SK-N-SH (cell line): ENCODE data around the gene IL16. TPM values are rescaled to one million over a fixed set of nuclear protein-coding genes. Genes with fewer than 3 reads are reported as not detected.

Experiments used
- CTCF ChIA-PET: fragments of 300-600, 350-600 bp; formaldehyde crosslinking; extraction: SDS; loops from one replicate; lab custom pipeline; 2021; lab: Yijun Ruan, JAX
- POLR2A ChIA-PET: fragments of 350-600 bp; sonication (Branson Sonifier 250); formaldehyde crosslinking; extraction: SDS; loops from one replicate; lab custom pipeline; 2020; ENCODE audit warnings: antibody characterized with exemption, inconsistent platforms; lab: Yijun Ruan, JAX
- DNase-seq: peaks from one replicate; pipeline ENCODE4 v3.0.0; 2012
- H2AFZ ChIP-seq: fragments of 200-600 bp; sonication (generic); 2 replicates; pipeline ENCODE4 v1.8.1; 2016; ENCODE audit warnings: antibody characterized with exemption, mild to moderate bottlenecking, low read depth
- H3F3A ChIP-seq: fragments of 200-600 bp; sonication (generic); replicated peaks from 2 replicates; pipeline ENCODE3; 2016; ENCODE audit warnings: antibody characterized with exemption, mild to moderate bottlenecking; ENCODE audit not compliant: insufficient read depth
- H3K27ac ChIP-seq, 2 experiments: fragments of 200-500 bp in 1 of 2; fragments of 200-600 bp in 1 of 2; sonication (Bioruptor generic) in 1 of 2; sonication (generic), shearing (Covaris generic) in 1 of 2; 2 replicates each; pipeline versions ENCODE4 v1.5.1 to v1.6.1; 2014 to 2016; ENCODE audit warnings: low read depth in 2 of 2, inconsistent platforms in 1 of 2, low read length in 1 of 2, mild to moderate bottlenecking in 1 of 2, mixed read lengths in 1 of 2
- H3K27me3 ChIP-seq: fragments of 200-600 bp; sonication (generic), shearing (Covaris generic); 2 replicates; pipeline ENCODE4 v1.6.1; 2016; ENCODE audit warnings: mixed run types; ENCODE audit not compliant: insufficient read depth
- H3K36me3 ChIP-seq, 2 experiments: fragments of 200-500 bp in 1 of 2; fragments of 200-600 bp in 1 of 2; sonication (Bioruptor generic) in 1 of 2; sonication (generic) in 1 of 2; replicated peaks in 1 of 2; 2 replicates each; pipeline versions ENCODE3 to v1.5.1; 2014 to 2016; ENCODE audit warnings: low read length in 1 of 2, mild to moderate bottlenecking in 1 of 2; ENCODE audit not compliant: insufficient read depth in 2 of 2, control insufficient read depth in 1 of 2
- H3K4me1 ChIP-seq, 2 experiments: fragments of 200-500 bp in 1 of 2; fragments of 200-600 bp in 1 of 2; sonication (Bioruptor generic) in 1 of 2; sonication (generic), shearing (Covaris generic) in 1 of 2; 2 replicates each; pipeline versions ENCODE4 v1.5.1 to v1.6.1; 2014 to 2016; ENCODE audit warnings: low read depth in 1 of 2, low read length in 1 of 2, mixed run types in 1 of 2; ENCODE audit not compliant: insufficient read depth in 2 of 2, control insufficient read depth in 1 of 2
- H3K4me2 ChIP-seq: fragments of 200-600 bp; sonication (generic), shearing (Covaris generic); 2 replicates; pipeline ENCODE4 v1.6.1; 2017; ENCODE audit warnings: mixed run types
- H3K4me3 ChIP-seq, 2 experiments: fragments of 200-500 bp in 1 of 2; fragments of 200-600 bp in 1 of 2; sonication (Bioruptor generic) in 1 of 2; sonication (generic), shearing (Covaris generic) in 1 of 2; 2 replicates each; pipeline versions ENCODE4 v1.5.1 to v1.8.1; 2014 to 2016; ENCODE audit warnings: low read depth in 2 of 2, inconsistent platforms in 1 of 2, low read length in 1 of 2, mild to moderate bottlenecking in 1 of 2, mixed read lengths in 1 of 2, moderate library complexity in 1 of 2
- H3K79me2 ChIP-seq: fragments of 200-600 bp; sonication (generic); 2 replicates; pipeline ENCODE4 v1.8.1; 2017; ENCODE audit warnings: mild to moderate bottlenecking; ENCODE audit not compliant: insufficient read depth
- H3K9ac ChIP-seq: fragments of 200-600 bp; sonication (generic); 2 replicates; pipeline ENCODE4 v1.6.1; 2017; ENCODE audit warnings: mixed run types
- H3K9me2 ChIP-seq: fragments of 200-600 bp; sonication (generic); 2 replicates; pipeline ENCODE4 v1.6.1; 2017; ENCODE audit warnings: mixed run types
- H3K9me3 ChIP-seq: fragments of 200-600 bp; sonication (generic); 2 replicates; pipeline ENCODE4 v1.6.1; 2017; ENCODE audit warnings: mixed run types, mild to moderate bottlenecking, moderate library complexity
- H4K20me1 ChIP-seq: fragments of 200-600 bp; sonication (generic); 2 replicates; pipeline ENCODE4 v1.6.1; 2017; ENCODE audit warnings: mild to moderate bottlenecking, mixed run types; ENCODE audit not compliant: insufficient read depth
- ELF1 ChIP-seq: IDR thresholded peaks from 2 replicates; pipeline ENCODE4 v1.4.0; 2012
- EP300 ChIP-seq, 2 experiments: IDR thresholded peaks; 2 replicates each; pipeline versions ENCODE4 v1.4.0 to v1.6.1; 2012; ENCODE audit warnings: borderline replicate concordance in 1 of 2, low read depth in 1 of 2, low read length in 1 of 2
- EZH2phosphoT487 ChIP-seq: fragments of 200-600 bp; sonication (generic); IDR thresholded peaks from 2 replicates; pipeline ENCODE4 v1.6.1; 2017; ENCODE audit warnings: low read depth, mixed run types, mild to moderate bottlenecking, antibody characterized with exemption, moderate library complexity, borderline replicate concordance
- FOXJ3 ChIP-seq: sonication (generic); formaldehyde crosslinking; IDR thresholded peaks from 2 replicates; pipeline ENCODE4 v1.5.1; 2020; ENCODE audit warnings: mild to moderate bottlenecking, missing genetic modification reagents
- GABPA ChIP-seq: IDR thresholded peaks from 2 replicates; pipeline ENCODE4 v1.4.0; 2012; ENCODE audit warnings: low read depth, mild to moderate bottlenecking
- GATA2 ChIP-seq: sonication (generic); formaldehyde crosslinking; IDR thresholded peaks from 2 replicates; pipeline ENCODE4 v1.5.0; 2020; ENCODE audit warnings: mild to moderate bottlenecking, missing genetic modification reagents
- MEF2A ChIP-seq: IDR thresholded peaks from 2 replicates; pipeline ENCODE4 v1.4.0; 2012; ENCODE audit warnings: low read depth, borderline replicate concordance
- MXI1 ChIP-seq: IDR thresholded peaks from 2 replicates; pipeline ENCODE4 v1.6.1; 2012; ENCODE audit warnings: mild to moderate bottlenecking, low read depth, low read length, improper control_type of control experiment
- RAD21 ChIP-seq: IDR thresholded peaks from 2 replicates; pipeline ENCODE4 v1.6.1; 2012; ENCODE audit warnings: mild to moderate bottlenecking, low read length
- RFX5 ChIP-seq: IDR thresholded peaks from 2 replicates; pipeline ENCODE4 v1.6.1; 2012; ENCODE audit warnings: mild to moderate bottlenecking, improper control_type of control experiment, low read length
- SIN3A ChIP-seq: IDR thresholded peaks from 2 replicates; pipeline ENCODE4 v1.6.1; 2012; ENCODE audit warnings: low read depth, mild to moderate bottlenecking, low read length, moderate library complexity, borderline replicate concordance
- TEAD4 ChIP-seq: IDR thresholded peaks from 2 replicates; pipeline ENCODE4 v1.4.0; 2012; ENCODE audit warnings: mild to moderate bottlenecking, borderline replicate concordance; ENCODE audit not compliant: insufficient read depth
- YY1 ChIP-seq: IDR thresholded peaks from 2 replicates; pipeline ENCODE4 v1.4.0; 2012; ENCODE audit warnings: low read depth, mild to moderate bottlenecking
- WGBS: methylation state at CpG from one replicate; pipeline ENCODE4 v1.1.6; 2017; ENCODE audit warnings: low lambda C conversion rate; 5-methylcytosine and 5-hydroxymethylcytosine counted together
- polyA plus RNA-seq, 3 experiments: library from polyadenylated mRNA; depleted of rRNA; stranded (reverse); fragments of >200 nt; gene quantifications; 2 replicates each; pipeline ENCODE4 v1.2.3, GENCODE V29; 2012
- TF ChIP-seq, protein P1 (sequence below): IDR thresholded peaks from 2 replicates; pipeline ENCODE4 v1.4.0; 2012; ENCODE audit warnings: low read depth
- TF ChIP-seq, protein P2 (sequence below): IDR thresholded peaks from 2 replicates; pipeline ENCODE4 v1.4.0; 2012; ENCODE audit warnings: low read depth, borderline replicate concordance
- TF ChIP-seq, protein P3 (sequence below): IDR thresholded peaks from 2 replicates; pipeline ENCODE4 v1.4.0; 2012; ENCODE audit warnings: low read depth, borderline replicate concordance
- TF ChIP-seq, protein P4 (sequence below): fragments of 150-350 bp; IDR thresholded peaks from 2 replicates; pipeline ENCODE4 v1.6.1; 2017; ENCODE audit warnings: antibody characterized with exemption, low read length, low read depth, borderline replicate concordance
- TF ChIP-seq, protein P5 (sequence below): IDR thresholded peaks from 2 replicates; pipeline ENCODE4 v1.6.1; 2012; ENCODE audit warnings: mild to moderate bottlenecking, low read depth, low read length, moderate library complexity

The IL16 gene
- polyA plus RNA-seq, 1 of the 3 experiments (the other 2 are of a cell fraction) = not detected

DNA sequence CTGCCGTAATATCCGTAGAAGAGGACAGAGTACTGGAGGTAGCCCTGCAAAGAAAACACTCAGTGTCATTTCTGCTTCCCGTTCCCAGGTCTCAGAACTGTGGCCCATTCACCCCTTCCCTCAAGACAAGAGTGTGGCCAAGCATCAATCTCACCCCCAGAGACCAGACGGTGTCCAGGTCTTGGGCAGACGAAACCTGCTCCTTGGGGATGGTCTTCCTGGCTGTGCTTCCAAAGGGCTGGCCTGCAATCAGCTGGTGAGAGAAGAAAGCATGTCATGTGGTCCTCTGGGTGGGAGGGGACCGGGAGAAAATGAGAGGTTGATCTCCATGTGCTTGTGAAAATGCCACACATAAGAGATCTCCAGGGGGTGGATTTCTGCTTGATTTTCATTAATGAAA is 161.6 kb downstream of the IL16 start:
- H3K9ac ChIP-seq = no peak overlapping the region
- H3K9me3 ChIP-seq = no peaks in the 10 kb centered on the region
- TF ChIP-seq FOXJ3 (CRISPR knock-in tag) (no peak), MEF2A (no peak), GATA2 (CRISPR knock-in tag) (no peak), SIN3A (no peak), YY1 (no peak), EP300 (IDR thresholded peaks at IDR 0.05; ENCODE audit: borderline replicate concordance in 1 of 2, low read depth in 1 of 2, low read length in 1 of 2) (no peak), GABPA (no peak), TEAD4 (no peak), RFX5 (no peak), RAD21 (no peak), EZH2phosphoT487 (no peak), MXI1 (no peak), ELF1 (no peak)
- TF ChIP-seq, protein P1, sequence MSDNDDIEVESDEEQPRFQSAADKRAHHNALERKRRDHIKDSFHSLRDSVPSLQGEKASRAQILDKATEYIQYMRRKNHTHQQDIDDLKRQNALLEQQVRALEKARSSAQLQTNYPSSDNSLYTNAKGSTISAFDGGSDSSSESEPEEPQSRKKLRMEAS = no peak
- TF ChIP-seq, protein P2, sequence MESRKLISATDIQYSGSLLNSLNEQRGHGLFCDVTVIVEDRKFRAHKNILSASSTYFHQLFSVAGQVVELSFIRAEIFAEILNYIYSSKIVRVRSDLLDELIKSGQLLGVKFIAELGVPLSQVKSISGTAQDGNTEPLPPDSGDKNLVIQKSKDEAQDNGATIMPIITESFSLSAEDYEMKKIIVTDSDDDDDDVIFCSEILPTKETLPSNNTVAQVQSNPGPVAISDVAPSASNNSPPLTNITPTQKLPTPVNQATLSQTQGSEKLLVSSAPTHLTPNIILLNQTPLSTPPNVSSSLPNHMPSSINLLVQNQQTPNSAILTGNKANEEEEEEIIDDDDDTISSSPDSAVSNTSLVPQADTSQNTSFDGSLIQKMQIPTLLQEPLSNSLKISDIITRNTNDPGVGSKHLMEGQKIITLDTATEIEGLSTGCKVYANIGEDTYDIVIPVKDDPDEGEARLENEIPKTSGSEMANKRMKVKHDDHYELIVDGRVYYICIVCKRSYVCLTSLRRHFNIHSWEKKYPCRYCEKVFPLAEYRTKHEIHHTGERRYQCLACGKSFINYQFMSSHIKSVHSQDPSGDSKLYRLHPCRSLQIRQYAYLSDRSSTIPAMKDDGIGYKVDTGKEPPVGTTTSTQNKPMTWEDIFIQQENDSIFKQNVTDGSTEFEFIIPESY = no peak
- TF ChIP-seq, protein P3, sequence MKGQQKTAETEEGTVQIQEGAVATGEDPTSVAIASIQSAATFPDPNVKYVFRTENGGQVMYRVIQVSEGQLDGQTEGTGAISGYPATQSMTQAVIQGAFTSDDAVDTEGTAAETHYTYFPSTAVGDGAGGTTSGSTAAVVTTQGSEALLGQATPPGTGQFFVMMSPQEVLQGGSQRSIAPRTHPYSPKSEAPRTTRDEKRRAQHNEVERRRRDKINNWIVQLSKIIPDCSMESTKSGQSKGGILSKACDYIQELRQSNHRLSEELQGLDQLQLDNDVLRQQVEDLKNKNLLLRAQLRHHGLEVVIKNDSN = no peak
- TF ChIP-seq, protein P4, sequence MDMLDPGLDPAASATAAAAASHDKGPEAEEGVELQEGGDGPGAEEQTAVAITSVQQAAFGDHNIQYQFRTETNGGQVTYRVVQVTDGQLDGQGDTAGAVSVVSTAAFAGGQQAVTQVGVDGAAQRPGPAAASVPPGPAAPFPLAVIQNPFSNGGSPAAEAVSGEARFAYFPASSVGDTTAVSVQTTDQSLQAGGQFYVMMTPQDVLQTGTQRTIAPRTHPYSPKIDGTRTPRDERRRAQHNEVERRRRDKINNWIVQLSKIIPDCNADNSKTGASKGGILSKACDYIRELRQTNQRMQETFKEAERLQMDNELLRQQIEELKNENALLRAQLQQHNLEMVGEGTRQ = no peak
- TF ChIP-seq, protein P5, sequence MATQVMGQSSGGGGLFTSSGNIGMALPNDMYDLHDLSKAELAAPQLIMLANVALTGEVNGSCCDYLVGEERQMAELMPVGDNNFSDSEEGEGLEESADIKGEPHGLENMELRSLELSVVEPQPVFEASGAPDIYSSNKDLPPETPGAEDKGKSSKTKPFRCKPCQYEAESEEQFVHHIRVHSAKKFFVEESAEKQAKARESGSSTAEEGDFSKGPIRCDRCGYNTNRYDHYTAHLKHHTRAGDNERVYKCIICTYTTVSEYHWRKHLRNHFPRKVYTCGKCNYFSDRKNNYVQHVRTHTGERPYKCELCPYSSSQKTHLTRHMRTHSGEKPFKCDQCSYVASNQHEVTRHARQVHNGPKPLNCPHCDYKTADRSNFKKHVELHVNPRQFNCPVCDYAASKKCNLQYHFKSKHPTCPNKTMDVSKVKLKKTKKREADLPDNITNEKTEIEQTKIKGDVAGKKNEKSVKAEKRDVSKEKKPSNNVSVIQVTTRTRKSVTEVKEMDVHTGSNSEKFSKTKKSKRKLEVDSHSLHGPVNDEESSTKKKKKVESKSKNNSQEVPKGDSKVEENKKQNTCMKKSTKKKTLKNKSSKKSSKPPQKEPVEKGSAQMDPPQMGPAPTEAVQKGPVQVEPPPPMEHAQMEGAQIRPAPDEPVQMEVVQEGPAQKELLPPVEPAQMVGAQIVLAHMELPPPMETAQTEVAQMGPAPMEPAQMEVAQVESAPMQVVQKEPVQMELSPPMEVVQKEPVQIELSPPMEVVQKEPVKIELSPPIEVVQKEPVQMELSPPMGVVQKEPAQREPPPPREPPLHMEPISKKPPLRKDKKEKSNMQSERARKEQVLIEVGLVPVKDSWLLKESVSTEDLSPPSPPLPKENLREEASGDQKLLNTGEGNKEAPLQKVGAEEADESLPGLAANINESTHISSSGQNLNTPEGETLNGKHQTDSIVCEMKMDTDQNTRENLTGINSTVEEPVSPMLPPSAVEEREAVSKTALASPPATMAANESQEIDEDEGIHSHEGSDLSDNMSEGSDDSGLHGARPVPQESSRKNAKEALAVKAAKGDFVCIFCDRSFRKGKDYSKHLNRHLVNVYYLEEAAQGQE = no peak
- POLR2A ChIA-PET = no interaction called here
- H3K4me2 ChIP-seq = no peak overlapping the region
- H3K27ac ChIP-seq = no peak overlapping the region
- no peak overlapping the region for H2AFZ ChIP-seq
- no peaks in the 10 kb centered on the region for H3K27me3 ChIP-seq
- H3K36me3 ChIP-seq = no peaks in the 10 kb centered on the region
- no peak for DNase-seq
- CTCF ChIA-PET = interaction anchor here (0.6 to 4.6 kb wide), 3 partner anchors 41 to 776 kb away, joined by 3 to 15 read pairs (median 3); no protein-coding TSS in a partner anchor
- H3K4me3 ChIP-seq = no peak overlapping the region
- H3K9me2 ChIP-seq = no peaks in the 10 kb centered on the region
- H3F3A ChIP-seq = no peaks in the 10 kb centered on the region
- WGBS = 44% methylated on average over 6 of the region's 6 CpGs
- H4K20me1 ChIP-seq = no peaks in the 10 kb centered on the region
- peaks cover 0 to 2% of the 10 kb centered on the region in 2 experiments; a peak in 1 of 4 replicates for H3K4me1 ChIP-seq
- no peaks in the 10 kb centered on the region for H3K79me2 ChIP-seq
